Measurements from ENCODE around the gene PRKCA. TPM values are rescaled to one million over a fixed set of nuclear protein-coding genes. Genes with fewer than 3 reads are reported as not detected.
A peak's percentile ranks its signal among the peaks of the same experiment; 100 is the strongest.

Gene PRKCA
- total and polyA plus RNA-seq, 2 of the 13 experiments (the other 11 are each of a cell fraction or from before 2014, with no cell fraction given): 18.5 to 21.5 TPM

DNA sequence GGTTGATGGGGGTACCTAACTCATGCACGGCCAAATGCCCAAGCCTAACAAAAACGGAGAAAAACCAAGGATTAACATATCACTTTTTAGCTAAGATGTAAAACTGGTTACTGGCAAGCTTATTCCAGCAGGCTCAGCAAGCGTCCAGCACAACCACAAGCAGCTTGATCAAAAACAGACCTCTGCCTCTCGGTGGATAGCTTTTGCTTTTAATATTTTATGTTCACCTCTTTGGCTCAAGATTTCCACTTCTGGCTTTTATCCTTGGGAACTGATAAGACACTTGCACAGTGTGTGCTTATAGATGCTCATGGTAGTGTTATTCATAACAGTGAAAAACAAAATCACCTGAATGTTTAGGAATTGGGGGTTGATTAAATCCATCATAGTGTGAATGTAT lies 325.6 kb downstream of the PRKCA start:
- FAIRE-seq: no peak
- ATAC-seq: no peak
- H3K4me2 ChIP-seq (ENCODE audit: low read depth, low read length): no peak overlapping the region
- intact Hi-C loops (cut with micrococcal nuclease; ENCODE audit: unreplicated experiment): no loop called here
- no TSS peak for BruUV-seq (replicated peaks)
- CTCF ChIA-PET (ENCODE audit: low intra/inter-chr PET ratio, low total read pairs): no interaction called here
- in situ Hi-C loops (cut with HindIII; ENCODE audit: extremely low pct_ligation_motif_present, low pct_unique_long_range_greater_than_20kb): loop anchor here (10.0 kb wide), 1 partner anchor 373 kb away; no protein-coding TSS in a partner anchor
- H3K4me1 ChIP-seq (ENCODE audit: insufficient read depth, low read length): 0 out of 2 replicates have a peak, but pooled peaks cover 5% of the 10 kb centered on the region
- POLR2A ChIA-PET: no interaction called here
- H3K36me3 ChIP-seq (replicated peaks in 1 of 2; ENCODE audit: control insufficient read depth in 1 of 2, insufficient read depth in 2 of 2, low read length in 2 of 2): no peaks in the 10 kb centered on the region
- H3K4me3 ChIP-seq (replicated peaks in 1 of 3; ENCODE audit: insufficient read depth in 1 of 3, low read depth in 2 of 3, low read length in 3 of 3): no peak overlapping the region
- no peak overlapping the region for H2AFZ ChIP-seq (ENCODE audit: low read length)
- 0 out of 2 replicates have a peak, but pooled peaks have one; percentile 8 for TF ChIP-seq ATF7 (IDR thresholded peaks at IDR 0.05)
- no peak for TF ChIP-seq ATF7 (CRISPR knock-in tag; IDR thresholded peaks at IDR 0.05)
- no peak for TF ChIP-seq TSC22D2 (CRISPR knock-in tag; IDR thresholded peaks at IDR 0.05; ENCODE audit: borderline replicate concordance)
- H3K27ac ChIP-seq (ENCODE audit: extremely low read length, insufficient read depth, low read length): no peak overlapping the region
- H3K79me2 ChIP-seq (ENCODE audit: insufficient read depth, low read length): peaks cover 2% of the 10 kb centered on the region
- no peaks in the 10 kb centered on the region for H4K20me1 ChIP-seq (ENCODE audit: insufficient read depth, low read length)
- H3K9ac ChIP-seq (ENCODE audit: insufficient read depth, low read depth, low read length): no peak overlapping the region
- no peak for DNase-seq (ENCODE audit: low spot score)
- 95% methylated on average over 4 of the region's 4 CpGs for WGBS (ENCODE audit: low lambda C conversion rate)
- H3K9me3 ChIP-seq (ENCODE audit: low read length): no peaks in the 10 kb centered on the region
- no peaks in the 10 kb centered on the region for H3K27me3 ChIP-seq (ENCODE audit: control insufficient read depth in 1 of 2, insufficient read depth in 2 of 2, low read length in 2 of 2)

DNA sequence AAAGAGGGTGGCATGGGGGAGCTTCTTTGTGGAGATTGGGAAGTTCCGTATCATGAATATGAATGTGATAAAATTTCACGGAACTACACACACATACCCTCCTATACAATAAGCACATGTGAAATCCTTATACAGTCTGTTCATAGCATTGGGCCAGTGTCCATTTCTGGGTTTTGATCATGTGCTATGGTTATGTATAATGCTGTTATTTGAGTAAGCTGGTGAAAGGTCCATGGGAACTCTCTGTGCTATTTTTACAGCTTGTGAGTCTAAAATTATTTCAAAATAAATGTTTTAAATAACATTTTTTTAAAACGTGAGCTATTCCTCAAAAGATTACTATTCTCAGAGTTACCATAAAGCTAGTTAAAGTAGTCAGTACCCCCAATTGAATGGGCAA lies 327.3 kb downstream of the PRKCA start:
- CTCF ChIA-PET (ENCODE audit: low intra/inter-chr PET ratio, low total read pairs): no interaction called here
- TF ChIP-seq, protein P1, sequence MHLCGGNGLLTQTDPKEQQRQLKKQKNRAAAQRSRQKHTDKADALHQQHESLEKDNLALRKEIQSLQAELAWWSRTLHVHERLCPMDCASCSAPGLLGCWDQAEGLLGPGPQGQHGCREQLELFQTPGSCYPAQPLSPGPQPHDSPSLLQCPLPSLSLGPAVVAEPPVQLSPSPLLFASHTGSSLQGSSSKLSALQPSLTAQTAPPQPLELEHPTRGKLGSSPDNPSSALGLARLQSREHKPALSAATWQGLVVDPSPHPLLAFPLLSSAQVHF (CRISPR knock-in tag; IDR thresholded peaks at IDR 0.05): no peak
- TF ChIP-seq MIER3 (CRISPR knock-in tag; IDR thresholded peaks at IDR 0.05; ENCODE audit: borderline replicate concordance): no peak
- no peak for TF ChIP-seq MAFF (IDR thresholded peaks at IDR 0.05; ENCODE audit: low read depth, low read length)
- TF ChIP-seq ZMYM4 (CRISPR knock-in tag; IDR thresholded peaks at IDR 0.05): no peak
- TF ChIP-seq, protein P2, sequence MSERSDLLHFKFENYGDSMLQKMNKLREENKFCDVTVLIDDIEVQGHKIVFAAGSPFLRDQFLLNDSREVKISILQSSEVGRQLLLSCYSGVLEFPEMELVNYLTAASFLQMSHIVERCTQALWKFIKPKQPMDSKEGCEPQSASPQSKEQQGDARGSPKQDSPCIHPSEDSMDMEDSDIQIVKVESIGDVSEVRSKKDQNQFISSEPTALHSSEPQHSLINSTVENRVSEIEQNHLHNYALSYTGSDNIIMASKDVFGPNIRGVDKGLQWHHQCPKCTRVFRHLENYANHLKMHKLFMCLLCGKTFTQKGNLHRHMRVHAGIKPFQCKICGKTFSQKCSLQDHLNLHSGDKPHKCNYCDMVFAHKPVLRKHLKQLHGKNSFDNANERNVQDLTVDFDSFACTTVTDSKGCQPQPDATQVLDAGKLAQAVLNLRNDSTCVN (CRISPR knock-in tag; IDR thresholded peaks at IDR 0.05; ENCODE audit: borderline replicate concordance): no peak
- TF ChIP-seq ARID2 (CRISPR knock-in tag; IDR thresholded peaks at IDR 0.05; ENCODE audit: borderline replicate concordance): no peak
- TF ChIP-seq, protein P3, sequence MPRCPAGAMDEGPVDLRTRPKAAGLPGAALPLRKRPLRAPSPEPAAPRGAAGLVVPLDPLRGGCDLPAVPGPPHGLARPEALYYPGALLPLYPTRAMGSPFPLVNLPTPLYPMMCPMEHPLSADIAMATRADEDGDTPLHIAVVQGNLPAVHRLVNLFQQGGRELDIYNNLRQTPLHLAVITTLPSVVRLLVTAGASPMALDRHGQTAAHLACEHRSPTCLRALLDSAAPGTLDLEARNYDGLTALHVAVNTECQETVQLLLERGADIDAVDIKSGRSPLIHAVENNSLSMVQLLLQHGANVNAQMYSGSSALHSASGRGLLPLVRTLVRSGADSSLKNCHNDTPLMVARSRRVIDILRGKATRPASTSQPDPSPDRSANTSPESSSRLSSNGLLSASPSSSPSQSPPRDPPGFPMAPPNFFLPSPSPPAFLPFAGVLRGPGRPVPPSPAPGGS (CRISPR knock-in tag; IDR thresholded peaks at IDR 0.05): no peak
- no peak for TF ChIP-seq SCMH1 (CRISPR knock-in tag; IDR thresholded peaks at IDR 0.05; ENCODE audit: borderline replicate concordance)
- TF ChIP-seq TBL1XR1 (IDR thresholded peaks at IDR 0.05; ENCODE audit: borderline replicate concordance, low read length, partially characterized antibody): no peak

More for the DNA sequence above, 327.3 kb downstream of the PRKCA start:
- FAIRE-seq: no peak
- Histone ChIP-seq H3K27me3 (ENCODE audit: control insufficient read depth in 1 of 2, insufficient read depth in 2 of 2, low read length in 2 of 2) (no peaks in the 10 kb centered on the region), H3K36me3 (replicated peaks in 1 of 2; ENCODE audit: control insufficient read depth in 1 of 2, insufficient read depth in 2 of 2, low read length in 2 of 2) (no peaks in the 10 kb centered on the region), H3K4me1 (ENCODE audit: insufficient read depth, low read length) (no peaks in the 10 kb centered on the region), H3K9ac (ENCODE audit: insufficient read depth, low read depth, low read length) (no peak overlapping the region), H3K79me2 (ENCODE audit: insufficient read depth, low read length) (peaks cover 2% of the 10 kb centered on the region), H3K9me3 (ENCODE audit: low read length) (no peaks in the 10 kb centered on the region), H4K20me1 (ENCODE audit: insufficient read depth, low read length) (no peaks in the 10 kb centered on the region), H3K4me2 (ENCODE audit: low read depth, low read length) (no peak overlapping the region), H2AFZ (ENCODE audit: low read length) (no peak overlapping the region), H3K4me3 (replicated peaks in 1 of 3; ENCODE audit: insufficient read depth in 1 of 3, low read depth in 2 of 3, low read length in 3 of 3) (no peak overlapping the region), H3K27ac (ENCODE audit: extremely low read length, insufficient read depth, low read length) (no peak overlapping the region)
- WGBS (ENCODE audit: low lambda C conversion rate): 96% methylated on average over 3 of the region's 3 CpGs
- ATAC-seq: no peak
- no TSS peak for BruUV-seq (replicated peaks)
- in situ Hi-C loops (cut with HindIII; ENCODE audit: extremely low pct_ligation_motif_present, low pct_unique_long_range_greater_than_20kb): loop anchor here (10.0 kb wide), 1 partner anchor 375 kb away; no protein-coding TSS in a partner anchor
- DNase-seq (ENCODE audit: low spot score): no peak
- intact Hi-C loops (cut with micrococcal nuclease; ENCODE audit: unreplicated experiment): no loop called here
- POLR2A ChIA-PET: no interaction called here

All from HepG2 (cell line).